Suprapubic skin (tissue), 3 donors: Measurements from ENCODE around the gene POLRMT.

Source experiments
- CTCF ChIP-seq, 2 donors: fragments of 200-600 bp in 1 of 2; fragments of 450-650 bp in 1 of 2; sonication (generic) in 1 of 2; IDR thresholded peaks; one replicate each; pipeline ENCODE4 v1.5.1; 2016 to 2019; ENCODE audit warnings: antibody characterized with exemption in 2 of 2, mild to moderate bottlenecking in 1 of 2, moderate library complexity in 1 of 2
- POLR2A ChIP-seq, 2 donors: fragments of 450-650 bp; IDR thresholded peaks; one replicate each; pipeline ENCODE4 v1.6.1; 2017; ENCODE audit warnings: antibody characterized with exemption in 2 of 2, mild to moderate bottlenecking in 2 of 2, moderate library complexity in 2 of 2

- TF ChIP-seq CTCF (IDR thresholded peaks at IDR 0.05) (no peak), POLR2A (IDR thresholded peaks at IDR 0.05) (no peak)
These were observed 63.1 kb downstream of the POLRMT start for GRCh38 chr19:570251-570686.
